Stimulated activated CD4-positive, alpha-beta T cell treated with anti-CD3 and anti-CD28 coated beads, Interleukin-15, amount 100 ng/mL, for 1 hour (primary cell): ENCODE measurements around the gene MARCHF9.
A peak's percentile ranks its signal among the peaks of the same experiment; 100 is the strongest.
"Not testable (repeated sequence)": the region's sequence is repeated elsewhere in the genome, so short reads cannot be mapped to it uniquely, and the experiment has no call there.

ENCODE experiments used
- DNase-seq, 2 donors: peaks; one replicate each; pipeline ENCODE4 v3.0.0-alpha.2; 2020; ENCODE audit warnings: low read depth in 1 of 2, low spot score in 1 of 2

Gene MARCHF9

GRCh38 chr12:57769594-57769993, 14.7 kb downstream of the MARCHF9 start:
- no peak for DNase-seq

- DNase-seq, result no peak
These were observed 15.8 kb downstream of the MARCHF9 start for GRCh38 chr12:57770734-57771133.

GRCh38 chr12:57771236-57771872, 16.5 kb downstream of the MARCHF9 start:
- peak; percentile 57 to 81 for DNase-seq

GRCh38 chr12:57771873-57772428, 17.0 kb downstream of the MARCHF9 start, which contains the start of gene METTL1:
METTL1 (minus strand) TSS chr12:57772105; CDS start chr12:57772083, 22 bp downstream.
- peak; percentile 74 to 87 for DNase-seq

- DNase-seq, result no peak
These were observed 17.8 kb downstream of the MARCHF9 start, which contains the start of gene EEF1AKMT3 for GRCh38 chr12:57772429-57773322. EEF1AKMT3 (plus strand) TSS chr12:57772614; CDS start chr12:57772725, 111 bp downstream.

- not testable (repeated sequence) for DNase-seq
These were observed 19.7 kb downstream of the MARCHF9 start for GRCh38 chr12:57774634-57775033.

- no peak for DNase-seq
These were observed 20.1 kb downstream of the MARCHF9 start for GRCh38 chr12:57775044-57775443.

GRCh38 chr12:57775563-57776246, 20.8 kb downstream of the MARCHF9 start:
- DNase-seq, result no peak

GRCh38 chr12:57776247-57776587, 21.3 kb downstream of the MARCHF9 start:
- DNase-seq, result no peak

GRCh38 chr12:57777367-57777766, 22.5 kb downstream of the MARCHF9 start:
- DNase-seq, result no peak

GRCh38 chr12:57777911-57778310, 23.0 kb downstream of the MARCHF9 start:
- DNase-seq, result no peak

- DNase-seq, result no peak
These were observed 24.8 kb downstream of the MARCHF9 start for GRCh38 chr12:57779736-57780135.

- DNase-seq, result no peak
These were observed 25.5 kb downstream of the MARCHF9 start for GRCh38 chr12:57780284-57780897.

- no peak for DNase-seq
These were observed 26.3 kb downstream of the MARCHF9 start for GRCh38 chr12:57781244-57781643.

- DNase-seq, result no peak
These were observed 26.9 kb downstream of the MARCHF9 start for GRCh38 chr12:57781801-57782200.

- DNase-seq, result no peak
These were observed 27.3 kb downstream of the MARCHF9 start for GRCh38 chr12:57782243-57782607.

GRCh38 chr12:57782608-57783465, 27.9 kb downstream of the MARCHF9 start, which contains the start of gene TSFM:
TSFM (plus strand) TSS chr12:57782787; CDS start chr12:57782802, 15 bp downstream.
- DNase-seq, result peak; percentile 93 to 95

GRCh38 chr12:57783466-57783801, 28.5 kb downstream of the MARCHF9 start:
- no peak for DNase-seq

GRCh38 chr12:57783861-57784260, 29.0 kb downstream of the MARCHF9 start:
- DNase-seq, result no peak

- no peak for DNase-seq
These were observed 39.0 kb downstream of the MARCHF9 start for GRCh38 chr12:57793920-57794319.
